NCI-H345 (cell line): Measurements from ENCODE around the gene RNF130.
A peak's percentile ranks its signal among the peaks of the same experiment; 100 is the strongest.

Experiments
- DNase-seq: peaks from one replicate; lab custom pipeline; 2025; lab: John Stamatoyannopoulos, UW

RNF130 gene

DNA sequence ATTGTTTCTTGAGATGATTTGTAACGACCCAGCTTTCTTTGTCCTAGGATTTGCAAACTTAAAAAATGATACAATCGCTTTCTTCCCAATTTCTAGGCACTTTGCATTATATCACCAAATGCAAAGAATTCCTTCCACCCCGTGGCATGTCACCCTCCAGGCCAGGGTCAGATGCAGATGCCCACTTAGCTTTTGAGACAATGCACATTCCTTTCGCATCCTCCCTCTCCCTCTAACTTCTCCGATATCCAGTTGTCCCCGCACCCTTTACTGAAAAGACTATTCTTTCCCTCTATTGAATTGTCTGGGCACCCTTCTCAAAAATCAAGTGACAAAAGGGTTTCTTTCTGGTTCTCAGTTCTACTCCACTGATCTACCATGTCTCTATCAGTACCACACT is 17.3 kb downstream of the RNF130 start:
- no peak for DNase-seq

DNA sequence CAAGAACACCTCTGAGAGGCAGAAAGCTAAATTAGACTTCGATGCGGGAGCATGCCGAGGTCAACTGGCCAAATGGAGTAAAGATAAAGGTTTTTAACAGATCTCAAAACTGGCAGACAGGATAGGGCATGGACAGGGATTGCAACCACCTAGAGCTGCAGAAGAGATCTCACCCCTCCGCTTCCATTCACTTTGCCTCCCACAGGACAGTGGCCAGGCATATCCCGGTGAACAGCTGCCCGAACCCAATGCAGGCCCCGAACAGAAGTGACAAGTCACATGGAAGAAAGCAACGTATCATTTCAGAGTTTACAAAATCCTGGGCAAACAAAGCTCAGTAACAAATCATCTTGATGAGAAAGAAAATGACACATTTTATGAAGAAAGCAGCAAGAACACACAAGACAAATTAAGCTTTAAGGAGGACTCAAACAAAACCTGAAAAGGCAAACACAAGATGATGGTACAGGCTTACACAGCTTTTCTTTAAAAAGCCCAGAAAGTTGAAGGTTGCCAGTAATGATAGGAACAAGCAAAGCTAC is 18.4 kb downstream of the RNF130 start:
- no peak for DNase-seq

DNA sequence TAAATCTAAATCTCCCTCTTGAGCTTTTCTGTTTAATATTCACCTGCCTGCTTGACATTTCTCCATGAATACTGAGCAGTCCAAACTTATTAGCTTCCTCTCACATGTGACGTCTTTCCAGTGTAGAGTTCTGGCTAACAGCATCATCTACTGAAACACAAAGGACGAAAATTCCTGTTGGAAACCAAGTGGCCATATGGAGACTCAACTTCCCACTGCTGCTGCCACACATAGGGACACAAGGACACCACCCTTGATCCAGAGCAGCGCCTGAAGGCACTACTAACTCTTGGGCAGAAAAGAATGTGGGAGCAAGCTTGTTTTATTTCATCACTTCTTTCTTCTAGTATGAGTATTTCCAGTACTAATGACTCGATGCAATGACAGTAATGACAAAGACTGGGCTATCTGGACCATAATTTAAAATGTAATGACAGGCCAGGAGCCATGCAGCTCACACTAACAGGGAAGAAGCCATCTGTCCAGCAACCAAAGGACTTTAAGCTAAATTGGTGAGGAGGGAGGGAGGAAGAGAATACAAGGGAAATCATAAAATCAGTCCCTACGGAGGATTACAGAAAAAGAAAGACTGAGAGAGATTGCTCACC is 19.2 kb downstream of the RNF130 start:
- DNase-seq: no peak

DNA sequence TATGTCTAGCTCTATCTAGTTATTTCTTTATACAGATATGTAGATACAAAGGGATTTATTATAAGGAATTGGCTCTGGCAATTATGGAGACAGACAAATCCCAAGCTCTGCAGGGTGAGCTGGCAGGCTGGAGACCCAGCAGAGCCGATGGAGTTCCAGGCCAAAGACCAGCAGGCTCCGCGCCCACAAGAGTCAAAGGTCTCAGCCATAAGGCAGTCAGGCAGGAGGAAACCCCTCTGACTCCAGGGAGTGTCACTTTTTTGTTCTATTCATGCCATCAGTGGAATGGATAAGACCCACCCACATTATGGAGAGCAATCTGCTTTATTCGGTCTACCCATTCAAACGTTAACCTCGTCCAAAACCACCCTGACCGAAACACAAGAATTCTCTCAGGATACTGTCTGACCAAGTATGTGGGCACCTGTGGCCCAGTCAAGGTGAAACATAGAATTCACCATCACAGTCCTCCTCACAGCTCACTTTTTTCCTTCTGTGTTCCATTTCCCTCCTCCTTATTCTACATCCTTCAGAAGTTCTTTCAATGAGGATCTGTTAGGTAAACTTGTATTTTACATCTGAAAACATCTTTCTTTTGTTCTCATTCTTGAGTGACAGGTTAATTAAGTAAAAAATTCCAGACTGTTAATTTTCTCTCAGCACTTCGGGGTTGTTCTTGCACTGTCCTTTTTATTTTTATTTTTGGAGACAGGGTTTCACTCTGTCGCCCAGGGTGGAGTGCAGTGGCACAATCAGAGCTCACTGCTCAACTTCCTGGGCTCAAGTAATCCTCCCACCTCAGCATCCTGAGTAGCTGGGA is 21.2 kb downstream of the RNF130 start:
- DNase-seq: no peak

DNA sequence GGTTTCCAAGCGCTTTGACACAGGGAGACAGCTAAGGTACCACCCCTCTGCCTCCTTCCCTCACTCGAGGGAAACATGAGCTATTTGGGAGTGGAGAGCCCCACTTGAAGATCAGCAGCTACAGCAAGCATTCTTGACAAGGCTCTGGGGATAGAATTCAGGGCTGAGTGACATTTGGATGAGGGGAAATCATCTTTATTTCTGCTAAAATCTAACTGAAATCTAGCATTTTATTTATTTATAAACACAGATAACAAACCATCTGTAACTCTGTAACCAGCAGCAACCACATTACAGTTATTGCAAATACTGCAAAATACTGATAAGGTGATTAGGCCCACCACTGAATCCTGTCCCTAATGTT is 22.4 kb downstream of the RNF130 start:
- DNase-seq: peak; percentile 27

DNA sequence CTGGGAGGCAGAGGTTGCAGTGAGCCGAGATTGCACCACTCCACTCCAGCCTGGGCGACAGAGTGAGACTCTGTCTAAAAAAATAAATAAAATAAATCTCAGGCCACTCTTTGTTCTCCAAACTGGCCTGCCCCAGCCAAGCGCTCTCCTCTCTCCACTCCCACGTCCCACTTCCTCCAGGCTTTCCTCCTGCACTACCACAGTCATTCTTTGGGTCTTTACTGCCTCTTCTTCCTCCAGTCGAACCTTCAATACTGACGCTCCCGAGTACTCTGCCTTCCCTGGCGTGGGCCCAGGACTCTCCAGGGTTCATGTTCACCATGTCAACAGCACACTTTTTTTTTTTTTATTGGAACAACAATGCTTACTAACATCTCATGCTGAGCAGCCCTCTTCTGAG is 23.9 kb downstream of the RNF130 start:
- no peak for DNase-seq

DNA sequence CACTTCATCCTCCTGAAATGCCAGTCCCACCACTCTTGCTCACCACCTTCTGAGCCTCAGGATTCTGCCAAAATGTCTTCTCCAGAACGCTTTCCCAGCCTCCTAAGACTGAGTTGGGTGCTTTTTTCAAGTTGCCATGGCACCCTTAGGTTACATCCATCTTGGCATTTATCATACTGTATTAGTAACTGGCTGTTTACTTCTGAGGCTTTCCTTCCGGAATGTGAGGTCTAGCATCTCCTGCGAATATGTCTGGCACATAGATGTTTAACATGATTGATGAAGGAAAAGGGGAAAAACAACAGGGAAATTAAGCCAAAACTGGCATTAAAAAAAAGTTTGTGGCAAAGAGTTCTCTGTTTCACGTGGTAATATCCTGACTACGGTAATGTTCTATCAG is 24.9 kb downstream of the RNF130 start:
- DNase-seq: no peak

DNA sequence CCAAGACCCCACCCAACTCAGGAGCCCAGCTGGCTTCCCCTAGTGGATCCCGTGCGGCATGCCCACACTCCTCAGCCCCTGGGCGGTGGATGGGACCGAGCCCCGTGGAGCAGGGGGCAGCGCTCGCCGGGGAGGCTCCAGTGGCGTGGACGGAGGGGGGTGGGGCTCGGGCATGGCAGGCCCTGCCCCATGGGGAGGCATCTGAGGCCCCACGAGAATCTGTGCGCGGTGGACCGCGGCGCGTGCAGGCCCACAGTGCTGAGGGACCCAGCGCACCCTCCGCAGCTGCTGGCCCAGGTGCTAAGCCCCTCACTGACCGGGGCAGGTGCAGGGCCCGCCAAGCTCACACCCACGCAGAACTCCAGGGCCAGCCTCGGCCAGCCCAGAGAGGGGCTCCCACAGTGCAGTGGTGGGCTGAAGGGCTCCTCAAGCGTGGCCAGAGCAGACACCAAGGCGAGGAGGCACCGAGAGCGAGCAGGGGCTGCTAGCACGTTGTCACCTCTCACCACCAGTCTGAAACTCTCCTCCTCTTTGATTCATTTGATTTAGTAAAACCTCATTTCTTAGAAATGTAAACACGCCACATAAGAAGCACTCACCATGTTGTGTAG is 25.6 kb downstream of the RNF130 start:
- DNase-seq: no peak

DNA sequence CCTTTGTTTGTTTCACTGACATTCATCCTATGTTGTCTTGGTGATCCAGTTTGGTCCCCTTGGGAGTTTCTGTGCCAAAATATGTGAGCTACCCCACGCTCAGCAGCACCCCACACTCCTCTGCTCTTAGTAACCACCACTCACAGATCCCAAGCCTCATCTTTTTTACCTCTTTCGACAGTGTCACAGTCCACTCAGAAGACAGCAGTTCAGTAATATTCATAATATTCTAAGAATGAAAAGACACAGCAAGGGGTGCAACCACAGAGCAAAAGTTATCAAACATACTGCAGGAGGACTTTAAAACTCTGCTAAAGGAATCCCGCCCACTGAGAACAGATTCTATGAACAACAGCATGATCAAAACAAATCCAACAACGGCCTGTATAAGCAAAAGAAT is 28.2 kb downstream of the RNF130 start:
- DNase-seq: no peak

DNA sequence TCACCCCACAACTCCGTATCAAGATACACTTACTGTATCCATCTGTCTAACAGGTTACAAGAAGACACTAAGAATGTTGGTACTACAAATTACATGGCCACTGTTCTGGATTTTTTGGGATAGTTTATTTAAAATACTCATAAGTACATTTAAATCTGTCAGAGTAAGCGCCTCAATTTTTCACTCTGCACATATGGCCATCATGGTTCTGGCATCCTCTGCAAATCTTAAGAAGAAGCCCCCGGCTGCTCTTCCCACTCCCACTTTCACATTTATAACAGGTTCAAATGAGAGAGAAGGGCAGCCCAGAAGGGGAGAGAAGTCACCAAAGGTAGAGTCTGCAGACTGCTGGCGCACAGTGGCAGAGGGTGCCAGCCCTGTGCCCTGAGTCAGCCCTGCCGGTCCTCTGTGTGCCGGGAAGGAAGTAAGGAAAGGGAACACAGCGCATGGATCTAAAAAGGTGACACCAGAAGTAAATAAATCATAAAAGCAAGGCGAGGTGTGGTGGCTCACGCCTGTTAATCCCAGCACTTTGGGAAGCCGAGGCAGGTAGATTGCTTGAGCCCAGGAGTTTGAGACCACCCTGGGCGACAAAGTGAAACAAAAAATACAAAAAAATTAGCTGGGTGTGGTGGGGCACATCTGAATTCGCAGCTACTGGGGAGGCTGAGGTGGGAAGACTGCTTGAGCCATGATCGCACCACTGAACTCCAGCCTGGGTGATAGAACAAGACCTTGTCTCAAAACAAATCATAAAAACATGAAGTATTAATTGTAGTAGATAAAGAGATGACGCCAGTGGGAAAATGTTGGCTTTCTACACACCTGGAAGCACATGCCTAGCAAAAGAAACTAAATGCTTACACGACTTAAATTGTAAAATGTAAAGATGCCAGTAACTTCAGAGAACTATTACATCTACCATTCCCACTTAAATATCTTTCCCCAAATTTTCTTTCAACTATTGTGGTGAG is 30.0 kb downstream of the RNF130 start:
- no peak for DNase-seq

DNA sequence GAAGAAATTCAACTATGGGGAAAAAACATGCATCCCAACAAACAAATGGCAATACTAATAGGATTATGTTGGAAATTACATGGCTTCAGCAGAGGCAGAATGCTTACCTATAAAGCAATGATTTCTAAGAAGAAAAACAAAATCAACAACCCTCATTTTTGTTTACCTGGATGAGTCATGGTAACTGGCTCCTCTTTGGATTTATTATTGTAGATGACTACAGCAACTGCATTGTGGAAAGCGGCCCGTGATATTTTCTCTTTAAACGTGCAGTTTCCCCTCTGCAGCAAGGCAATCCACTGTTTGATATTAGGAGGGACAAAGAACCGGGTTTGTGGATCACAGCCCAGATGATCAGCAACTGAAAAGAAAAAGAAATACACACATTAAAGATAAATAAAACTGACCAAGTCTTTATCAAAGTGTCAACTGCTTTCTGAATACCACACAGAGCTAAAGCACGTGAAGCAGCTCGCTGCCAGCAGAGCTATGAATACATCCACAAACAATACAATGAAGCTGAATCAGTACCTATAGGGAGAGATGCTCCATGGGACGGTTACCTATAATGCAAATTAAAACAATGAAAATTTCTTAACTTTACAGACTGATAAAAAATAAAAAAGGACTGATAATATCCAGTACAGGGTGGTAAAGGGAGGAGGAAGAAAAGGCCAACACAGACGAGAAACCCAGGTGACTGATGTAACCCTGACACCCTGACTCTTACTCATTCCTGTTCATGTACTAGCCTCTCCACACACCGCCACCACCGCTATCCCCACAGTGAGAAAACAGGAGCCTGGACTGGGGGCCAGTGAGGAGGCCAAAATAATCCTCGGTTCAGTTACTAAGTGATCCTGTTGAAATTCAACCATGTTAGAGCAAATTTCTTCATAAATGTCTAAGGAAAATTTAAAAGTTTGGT is 31.0 kb downstream of the RNF130 start:
- DNase-seq: no peak

DNA sequence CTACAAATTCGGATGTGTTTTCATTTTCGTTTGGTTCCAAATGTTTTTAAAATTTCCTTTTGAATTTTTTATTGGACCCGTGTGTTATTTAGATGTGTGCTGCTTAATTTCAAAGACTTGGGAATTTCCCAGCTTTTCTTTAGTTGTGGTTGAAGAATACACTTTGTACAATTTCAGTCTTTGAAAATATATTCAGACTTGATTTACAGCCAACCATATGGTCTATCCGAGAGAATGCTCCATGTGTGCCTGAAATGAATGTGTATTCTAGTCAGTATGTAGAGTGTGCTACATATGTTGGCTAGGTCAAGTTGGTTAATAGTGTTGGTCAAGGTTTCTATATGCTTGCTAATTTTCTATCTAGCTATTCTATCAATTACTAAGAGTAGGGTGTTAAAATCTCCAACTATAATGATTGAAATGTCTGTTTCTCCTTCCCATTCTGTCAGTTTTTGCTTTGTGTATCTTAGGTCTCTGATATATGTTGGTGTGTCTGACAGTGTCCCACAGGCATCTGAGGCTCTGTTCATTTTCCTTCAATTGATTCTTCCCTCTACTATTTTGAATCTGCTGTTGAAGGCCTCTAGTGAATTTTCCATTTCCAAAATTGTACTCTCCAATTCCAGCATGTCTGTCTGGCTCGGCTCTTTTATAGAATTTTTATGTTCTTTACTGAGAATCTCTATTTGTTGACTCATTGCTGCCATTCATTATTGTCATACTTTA is 36.2 kb downstream of the RNF130 start:
- no peak for DNase-seq

DNA sequence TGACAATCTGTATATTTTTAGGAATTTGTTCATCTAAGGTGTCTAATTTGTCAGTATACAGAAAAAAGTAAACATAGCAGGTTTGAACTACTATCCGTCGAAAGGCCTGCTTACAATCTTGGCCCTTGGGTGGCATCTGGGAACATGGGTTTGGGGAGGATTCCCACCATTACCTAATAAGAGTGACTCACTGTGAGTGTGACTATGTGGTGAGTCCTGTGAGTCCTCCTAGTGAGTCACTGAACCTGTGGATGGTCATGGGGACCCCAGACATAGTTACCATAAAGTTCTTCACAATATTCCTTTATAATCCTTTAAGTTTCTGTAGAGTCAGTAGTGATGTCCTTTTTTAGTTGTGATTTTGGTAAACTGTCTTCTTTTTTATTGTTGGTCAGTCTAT is 37.0 kb downstream of the RNF130 start:
- DNase-seq: no peak

DNA sequence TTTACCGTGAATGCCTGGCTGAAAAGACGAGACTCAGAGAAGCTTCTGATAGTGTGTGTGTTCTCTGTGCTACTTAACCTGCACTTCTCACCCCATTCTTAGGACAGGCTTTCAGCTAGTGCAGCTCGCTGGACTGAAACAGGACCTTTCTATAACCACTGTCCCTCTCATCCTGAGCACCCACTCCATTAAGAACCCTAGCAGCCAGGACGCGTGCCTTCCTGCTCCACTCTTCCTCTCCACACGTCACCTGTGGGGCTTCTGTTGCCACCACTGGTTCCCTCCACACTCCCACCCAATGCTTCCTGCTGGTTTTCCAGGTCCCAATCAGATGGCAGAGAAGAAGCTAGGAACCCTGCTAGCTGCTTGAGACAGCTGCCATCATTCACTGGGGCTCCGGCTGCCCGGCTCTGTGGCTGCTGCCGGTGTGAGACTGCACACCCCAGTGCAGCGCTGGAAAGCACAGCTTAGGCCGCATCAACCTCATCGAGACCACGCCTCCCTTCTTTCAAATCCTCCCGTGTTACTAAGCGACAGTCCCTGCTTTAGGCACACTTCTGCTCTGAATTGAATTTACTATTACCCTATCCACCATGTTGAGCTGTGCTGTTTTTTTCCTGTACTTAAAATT is 44.0 kb downstream of the RNF130 start:
- no peak for DNase-seq

DNA sequence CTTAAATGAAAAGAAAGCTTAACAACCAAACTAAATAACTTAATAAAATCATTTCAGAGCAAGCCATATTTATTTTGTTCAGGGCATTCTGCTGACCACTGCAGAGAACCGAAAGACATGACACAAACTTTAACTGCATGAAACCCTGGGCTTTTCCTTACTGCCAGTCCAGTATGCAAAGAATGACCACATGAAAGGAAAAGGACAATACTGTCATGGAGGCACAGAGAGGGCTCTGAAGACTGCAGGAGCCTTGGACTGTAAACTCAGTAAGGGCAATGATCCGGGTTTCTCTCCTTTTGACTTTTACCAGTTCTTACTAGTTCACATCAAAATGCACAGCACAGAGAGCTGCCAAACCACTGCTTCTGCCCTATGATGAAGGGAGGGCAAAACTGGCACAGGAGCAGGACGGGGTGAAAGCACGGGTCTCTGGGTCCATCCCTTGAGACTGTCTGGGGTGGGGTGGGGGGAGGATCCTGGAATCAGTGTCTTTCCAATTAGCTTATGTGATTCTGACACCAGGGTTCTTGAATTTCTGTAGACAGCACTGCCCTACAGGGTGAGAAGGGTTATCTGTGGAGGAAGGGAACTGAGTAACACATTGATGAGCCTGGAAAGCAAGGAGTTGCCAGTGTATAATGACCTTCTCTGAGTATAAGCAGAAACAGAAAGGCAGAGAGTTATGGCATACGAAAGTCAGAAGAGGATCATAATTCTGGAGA is 44.7 kb downstream of the RNF130 start:
- DNase-seq: no peak

DNA sequence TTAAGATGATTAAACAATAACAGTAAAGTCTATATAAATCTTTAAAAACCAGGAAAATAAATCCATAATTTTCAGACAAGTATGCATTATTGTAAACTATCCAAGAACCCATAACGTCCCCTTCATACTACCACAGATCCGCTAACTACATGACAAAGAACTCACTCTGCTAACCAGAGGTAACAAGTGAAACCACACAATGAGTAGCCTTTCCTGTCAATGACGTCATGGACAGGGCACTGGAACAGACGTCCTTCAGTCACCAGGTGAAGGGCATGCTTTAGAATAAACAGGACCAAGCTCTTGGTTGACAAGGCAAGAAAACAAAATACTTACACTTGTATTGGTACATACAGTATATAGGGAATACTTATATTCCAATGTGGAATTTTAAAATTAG is 45.2 kb downstream of the RNF130 start:
- no peak for DNase-seq

DNA sequence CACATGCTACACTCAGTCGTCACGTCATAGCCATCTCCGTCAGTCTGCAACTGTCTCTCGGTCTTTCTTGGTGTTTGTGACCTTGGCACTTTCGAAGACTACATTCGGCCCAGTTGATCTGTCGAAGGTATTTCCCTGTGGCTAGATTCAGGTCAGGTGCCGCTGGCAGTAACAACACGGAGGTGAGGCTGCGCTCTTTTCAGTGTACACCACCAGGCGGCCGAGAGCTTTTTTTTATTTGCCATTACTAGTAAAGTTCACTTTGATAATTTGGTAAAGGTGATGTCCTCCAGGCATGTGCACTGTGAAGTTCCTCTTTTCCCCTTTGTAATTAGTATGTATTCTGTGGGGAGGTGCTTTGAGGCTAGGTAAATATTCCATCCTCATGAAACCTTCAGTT is 49.7 kb downstream of the RNF130 start:
- no peak for DNase-seq

DNA sequence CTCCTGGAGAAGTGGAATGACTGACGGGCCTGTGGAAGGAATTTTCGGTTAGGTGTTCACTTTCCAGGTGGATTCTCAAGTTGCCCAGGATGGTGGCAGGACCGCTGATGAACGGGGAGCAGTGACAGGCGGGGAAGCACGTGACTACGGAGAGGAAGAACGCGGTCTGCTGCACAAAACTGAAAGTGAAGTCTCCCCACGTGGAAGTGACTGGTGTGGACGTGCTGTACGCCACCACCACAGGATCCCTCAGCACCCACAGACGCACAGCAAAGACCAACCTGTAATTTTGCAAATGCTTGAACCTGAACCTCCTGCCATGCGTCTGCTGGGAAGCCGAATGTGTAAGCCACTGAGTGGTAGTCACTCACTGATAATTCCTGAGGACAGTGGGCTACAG is 51.4 kb downstream of the RNF130 start:
- DNase-seq: no peak
